ENCODE results near the gene RAD51B. TPM values are rescaled to one million over a fixed set of nuclear protein-coding genes. Genes with fewer than 3 reads are reported as not detected.

The RAD51B gene
- polyA plus RNA-seq, 1 donor (not counting 4 experiments of a cell fraction or from before 2014, with no cell fraction given), result 13.3 TPM

DNA sequence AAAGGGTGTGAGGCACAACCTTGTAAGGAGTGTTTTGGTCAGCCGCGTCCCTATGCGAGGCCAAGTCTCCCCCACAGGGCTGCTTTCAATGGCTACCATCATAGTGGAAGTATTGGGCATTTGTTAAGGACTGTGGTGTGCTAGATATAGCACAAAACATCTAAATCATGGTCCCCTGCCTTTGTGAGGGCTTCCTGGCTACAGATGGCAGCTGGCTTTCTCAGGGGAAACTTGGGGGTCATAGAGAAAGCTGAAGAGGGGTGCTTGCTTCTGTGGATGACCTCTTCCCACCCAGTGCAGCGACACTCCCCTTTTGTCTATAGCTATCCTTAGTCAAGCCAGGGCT, 657.5 kb downstream of the RAD51B start:
- H2AFZ ChIP-seq (ENCODE audit: control insufficient read depth, low read length), result no peak overlapping the region
- no peak for FAIRE-seq
- no peaks in the 10 kb centered on the region for H3K79me2 ChIP-seq (ENCODE audit: control insufficient read depth, insufficient read depth, low read length)
- H3K36me3 ChIP-seq (ENCODE audit: control insufficient read depth in 2 of 2, extremely low read depth in 1 of 2, insufficient read depth in 2 of 2, low read length in 2 of 2), result no peaks in the 10 kb centered on the region
- H3K27me3 ChIP-seq (ENCODE audit: control insufficient read depth, extremely low read depth, insufficient read depth, low read length), result no peaks in the 10 kb centered on the region
- H4K20me1 ChIP-seq (ENCODE audit: control insufficient read depth, extremely low read depth, insufficient read depth, low read length), result no peaks in the 10 kb centered on the region
- H3K27ac ChIP-seq (ENCODE audit: control insufficient read depth, insufficient read depth, low read length), result peak overlapping the region; percentile 85
- no peaks in the 10 kb centered on the region for H3K9me1 ChIP-seq (ENCODE audit: control insufficient read depth, extremely low read depth, insufficient read depth, low read length)
- H3K9ac ChIP-seq (ENCODE audit: control insufficient read depth, extremely low read depth, insufficient read depth, low read length), result peak overlapping the region; percentile 49
- dilution Hi-C loops (cut with MboI; ENCODE audit: extremely low pct_ligation_motif_present, low sequenced_read_pairs), result no loop called here
- H3K4me1 ChIP-seq (ENCODE audit: control insufficient read depth, extremely low read depth, insufficient read depth, low read length), result peaks cover 34% of the 10 kb centered on the region
- H3K9me3 ChIP-seq (ENCODE audit: control insufficient read depth, low read depth, low read length), result no peaks in the 10 kb centered on the region
- DNase-seq (ENCODE audit: low read depth, low spot score), result no peak
- no peak overlapping the region for H3K4me3 ChIP-seq (ENCODE audit: control insufficient read depth in 2 of 3, extremely low read depth in 1 of 3, insufficient read depth in 2 of 3, low read depth in 1 of 3, low read length in 3 of 3)
- no peak for TF ChIP-seq EZH2 (IDR thresholded peaks at IDR 0.05; ENCODE audit: low read length)
- TF ChIP-seq, protein P1, sequence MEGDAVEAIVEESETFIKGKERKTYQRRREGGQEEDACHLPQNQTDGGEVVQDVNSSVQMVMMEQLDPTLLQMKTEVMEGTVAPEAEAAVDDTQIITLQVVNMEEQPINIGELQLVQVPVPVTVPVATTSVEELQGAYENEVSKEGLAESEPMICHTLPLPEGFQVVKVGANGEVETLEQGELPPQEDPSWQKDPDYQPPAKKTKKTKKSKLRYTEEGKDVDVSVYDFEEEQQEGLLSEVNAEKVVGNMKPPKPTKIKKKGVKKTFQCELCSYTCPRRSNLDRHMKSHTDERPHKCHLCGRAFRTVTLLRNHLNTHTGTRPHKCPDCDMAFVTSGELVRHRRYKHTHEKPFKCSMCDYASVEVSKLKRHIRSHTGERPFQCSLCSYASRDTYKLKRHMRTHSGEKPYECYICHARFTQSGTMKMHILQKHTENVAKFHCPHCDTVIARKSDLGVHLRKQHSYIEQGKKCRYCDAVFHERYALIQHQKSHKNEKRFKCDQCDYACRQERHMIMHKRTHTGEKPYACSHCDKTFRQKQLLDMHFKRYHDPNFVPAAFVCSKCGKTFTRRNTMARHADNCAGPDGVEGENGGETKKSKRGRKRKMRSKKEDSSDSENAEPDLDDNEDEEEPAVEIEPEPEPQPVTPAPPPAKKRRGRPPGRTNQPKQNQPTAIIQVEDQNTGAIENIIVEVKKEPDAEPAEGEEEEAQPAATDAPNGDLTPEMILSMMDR (optimal IDR thresholded peaks at IDR 0.05 in 1 of 3, IDR thresholded peaks at IDR 0.05 in 1 of 3, conservative IDR thresholded peaks at IDR 0.05 in 1 of 3; ENCODE audit: extremely low read depth in 1 of 3, insufficient read depth in 2 of 3, low read length in 3 of 3), result no peak
- H3K4me2 ChIP-seq (ENCODE audit: control insufficient read depth, extremely low read depth, insufficient read depth, low read depth, low read length), result no peak overlapping the region

DNA sequence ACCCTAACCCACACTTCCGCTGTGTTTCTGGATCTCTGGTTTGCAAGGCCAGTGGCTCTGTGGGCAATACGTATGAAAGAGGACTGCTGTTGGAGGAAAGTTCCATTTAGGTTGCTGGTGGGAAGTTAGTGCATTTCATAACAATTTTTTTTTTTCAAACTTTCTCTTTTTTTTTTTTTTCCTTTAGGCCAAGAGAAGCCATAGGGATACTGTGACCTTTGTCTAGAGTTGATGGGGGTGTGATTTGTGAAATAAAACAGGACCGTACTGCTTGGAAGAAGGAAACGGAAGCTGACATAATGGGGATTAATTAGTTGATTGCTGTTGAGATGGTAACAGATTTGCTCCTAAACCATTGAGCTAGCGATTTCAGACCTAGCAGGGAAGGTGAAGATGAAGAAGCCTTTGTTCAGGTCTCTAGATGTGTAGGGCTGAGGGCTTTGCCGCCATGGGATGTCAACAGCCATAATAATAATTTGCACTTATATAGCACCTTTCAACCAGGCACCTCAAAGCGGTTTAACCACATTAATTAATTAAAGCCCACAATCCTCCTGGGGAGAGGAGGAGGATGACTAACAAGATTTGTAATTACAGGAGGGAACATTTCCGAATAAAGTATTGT, 658.0 kb downstream of the RAD51B start:
- Histone ChIP-seq H3K9me3 (ENCODE audit: control insufficient read depth, low read depth, low read length) (no peaks in the 10 kb centered on the region), H4K20me1 (ENCODE audit: control insufficient read depth, extremely low read depth, insufficient read depth, low read length) (no peaks in the 10 kb centered on the region), H3K4me2 (ENCODE audit: control insufficient read depth, extremely low read depth, insufficient read depth, low read depth, low read length) (no peak overlapping the region), H3K9me1 (ENCODE audit: control insufficient read depth, extremely low read depth, insufficient read depth, low read length) (no peaks in the 10 kb centered on the region), H3K27ac (ENCODE audit: control insufficient read depth, insufficient read depth, low read length) (peak overlapping the region; percentile 85), H3K4me3 (ENCODE audit: control insufficient read depth in 2 of 3, extremely low read depth in 1 of 3, insufficient read depth in 2 of 3, low read depth in 1 of 3, low read length in 3 of 3) (no peak overlapping the region), H2AFZ (ENCODE audit: control insufficient read depth, low read length) (no peak overlapping the region), H3K79me2 (ENCODE audit: control insufficient read depth, insufficient read depth, low read length) (no peaks in the 10 kb centered on the region), H3K9ac (ENCODE audit: control insufficient read depth, extremely low read depth, insufficient read depth, low read length) (no peak overlapping the region), H3K36me3 (ENCODE audit: control insufficient read depth in 2 of 2, extremely low read depth in 1 of 2, insufficient read depth in 2 of 2, low read length in 2 of 2) (no peaks in the 10 kb centered on the region), H3K27me3 (ENCODE audit: control insufficient read depth, extremely low read depth, insufficient read depth, low read length) (no peaks in the 10 kb centered on the region), H3K4me1 (ENCODE audit: control insufficient read depth, extremely low read depth, insufficient read depth, low read length) (peaks cover 34% of the 10 kb centered on the region)
- dilution Hi-C loops (cut with MboI; ENCODE audit: extremely low pct_ligation_motif_present, low sequenced_read_pairs), result no loop called here
- DNase-seq (ENCODE audit: low read depth, low spot score), result no peak
- no peak for TF ChIP-seq EZH2 (IDR thresholded peaks at IDR 0.05; ENCODE audit: low read length)
- TF ChIP-seq, protein P1 (optimal IDR thresholded peaks at IDR 0.05 in 1 of 3, IDR thresholded peaks at IDR 0.05 in 1 of 3, conservative IDR thresholded peaks at IDR 0.05 in 1 of 3; ENCODE audit: extremely low read depth in 1 of 3, insufficient read depth in 2 of 3, low read length in 3 of 3), result no peak
- FAIRE-seq, result no peak

All from keratinocyte (primary cell).